Colonic mucosa (tissue), 4 donors: ENCODE measurements around the gene HOXB4. TPM values are rescaled to one million over a fixed set of nuclear protein-coding genes. Genes with fewer than 3 reads are reported as not detected.

Source experiments
- DNase-seq: peaks from one replicate; pipeline ENCODE4 v3.0.0-alpha.2; 2020
- H3K27ac ChIP-seq: fragments of 200-600 bp; one replicate; pipeline ENCODE4 v1.8.0; 2021
- H3K27me3 ChIP-seq: fragments of 200-600 bp; one replicate; pipeline ENCODE4 v1.8.0; 2021
- H3K36me3 ChIP-seq: fragments of 200-600 bp; one replicate; pipeline ENCODE4 v1.8.0; 2021
- H3K4me1 ChIP-seq: fragments of 200-600 bp; one replicate; pipeline ENCODE4 v1.8.0; 2021; ENCODE audit warnings: mild to moderate bottlenecking
- H3K4me3 ChIP-seq: fragments of 200-600 bp; one replicate; pipeline ENCODE4 v1.8.0; 2021
- H3K9ac ChIP-seq, 2 donors: one replicate each; pipeline ENCODE4 v1.7.0; 2013; ENCODE audit warnings: control low read depth in 2 of 2, low read depth in 2 of 2, low read length in 2 of 2
- H3K9me3 ChIP-seq: fragments of 200-600 bp; one replicate; pipeline ENCODE4 v1.8.0; 2021
- intact Hi-C: fragments of 100-400 bp; cut with DNase I; formaldehyde crosslinking; loops from one replicate; pipeline ENCODE4 v1.14.1; 2022
- total RNA-seq, 2 donors: library from RNA; stranded (reverse); fragmentation: NEBNext Ultra II Directional in 1 of 2; extraction: Animal tissue kit (Norgen Biotek cat#: 25700) in 1 of 2; gene quantifications; one replicate each; pipeline ENCODE4 v1.2.1, GENCODE V29; 2021
- TF ChIP-seq, protein P1 (sequence below): fragments of 200-600 bp; IDR thresholded peaks from one replicate; pipeline ENCODE4 v1.8.0; 2022; ENCODE audit warnings: antibody characterized with exemption, mild to moderate bottlenecking
- donor health status: healthy.
- donor health status: DM: no; HTN: no; CAD: no.
- donor health status: DM: no; HTN: no; CAD: no.

HOXB4 gene
- total RNA-seq, 2 donors from 2014 or later, result 2.5 to 4.7 TPM

DNA sequence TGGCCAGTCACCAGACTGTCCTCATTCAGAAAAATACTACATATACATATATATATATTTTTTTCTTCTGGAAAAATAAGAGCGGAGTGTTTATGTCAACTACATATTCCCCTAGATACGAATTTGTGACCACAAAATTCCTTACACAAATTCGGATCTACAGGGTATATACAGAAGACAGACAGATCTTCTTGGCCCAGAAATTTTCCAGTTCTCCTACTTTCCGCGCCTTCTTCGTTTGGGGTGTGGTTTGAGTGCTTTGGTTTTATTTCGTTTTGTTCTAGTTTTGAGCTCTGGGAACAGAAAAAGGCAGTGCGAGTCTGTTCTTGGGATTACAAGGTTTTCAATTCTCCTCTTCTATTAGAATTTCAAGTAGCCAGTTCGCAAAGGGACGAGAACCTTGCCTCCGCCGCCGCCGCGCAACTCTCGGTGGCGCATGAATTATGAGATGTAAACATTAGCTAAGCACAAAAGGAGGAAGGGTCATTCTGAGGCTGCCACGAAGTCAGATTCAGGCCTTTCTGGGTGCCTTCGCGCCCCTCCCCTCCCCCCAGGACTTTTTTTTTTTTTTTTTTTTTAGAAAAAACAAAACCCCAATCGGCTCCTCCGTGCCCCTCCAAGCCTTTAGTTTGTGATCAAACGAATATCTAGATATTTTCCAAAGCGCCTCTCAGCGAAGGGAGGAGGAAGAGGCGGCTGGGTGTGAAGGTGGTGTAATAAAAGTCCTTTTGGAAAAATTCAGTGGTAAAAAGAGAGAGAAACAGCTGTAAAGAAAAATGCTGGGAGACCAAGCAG, 1.8 kb upstream of the HOXB4 start:
- Histone ChIP-seq H3K4me3 (no peak overlapping the region), H3K4me1 (peaks cover 23% of the 10 kb centered on the region), H3K9ac (peak overlapping the region; percentile 13 to 67), H3K27ac (peak overlapping the region; percentile 70), H3K27me3 (peaks cover 3% of the 10 kb centered on the region), H3K9me3 (no peaks in the 10 kb centered on the region), H3K36me3 (no peaks in the 10 kb centered on the region)
- DNase-seq, result no peak
- intact Hi-C loops, result no loop called here
- TF ChIP-seq, protein P1, sequence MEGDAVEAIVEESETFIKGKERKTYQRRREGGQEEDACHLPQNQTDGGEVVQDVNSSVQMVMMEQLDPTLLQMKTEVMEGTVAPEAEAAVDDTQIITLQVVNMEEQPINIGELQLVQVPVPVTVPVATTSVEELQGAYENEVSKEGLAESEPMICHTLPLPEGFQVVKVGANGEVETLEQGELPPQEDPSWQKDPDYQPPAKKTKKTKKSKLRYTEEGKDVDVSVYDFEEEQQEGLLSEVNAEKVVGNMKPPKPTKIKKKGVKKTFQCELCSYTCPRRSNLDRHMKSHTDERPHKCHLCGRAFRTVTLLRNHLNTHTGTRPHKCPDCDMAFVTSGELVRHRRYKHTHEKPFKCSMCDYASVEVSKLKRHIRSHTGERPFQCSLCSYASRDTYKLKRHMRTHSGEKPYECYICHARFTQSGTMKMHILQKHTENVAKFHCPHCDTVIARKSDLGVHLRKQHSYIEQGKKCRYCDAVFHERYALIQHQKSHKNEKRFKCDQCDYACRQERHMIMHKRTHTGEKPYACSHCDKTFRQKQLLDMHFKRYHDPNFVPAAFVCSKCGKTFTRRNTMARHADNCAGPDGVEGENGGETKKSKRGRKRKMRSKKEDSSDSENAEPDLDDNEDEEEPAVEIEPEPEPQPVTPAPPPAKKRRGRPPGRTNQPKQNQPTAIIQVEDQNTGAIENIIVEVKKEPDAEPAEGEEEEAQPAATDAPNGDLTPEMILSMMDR, result no peak

DNA sequence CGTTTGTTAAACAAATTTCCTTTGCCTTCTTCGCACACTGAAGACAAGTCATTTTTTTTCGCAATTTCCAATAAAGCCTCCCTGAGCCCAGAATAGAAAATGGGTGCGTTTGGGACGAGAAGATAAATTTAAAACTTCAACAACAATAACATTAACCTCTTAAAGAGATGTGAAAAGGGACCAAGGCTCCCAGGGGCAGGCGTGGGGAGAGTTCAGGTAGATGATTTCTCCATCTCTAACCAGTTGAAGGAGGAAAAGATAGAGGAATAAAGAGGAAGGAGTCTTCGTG, 1.3 kb upstream of the HOXB4 start:
- intact Hi-C loops, result no loop called here
- Histone ChIP-seq H3K27me3 (peaks cover 3% of the 10 kb centered on the region), H3K9me3 (no peaks in the 10 kb centered on the region), H3K9ac (peak overlapping the region; percentile 13 to 81), H3K27ac (peak overlapping the region; percentile 70), H3K36me3 (no peaks in the 10 kb centered on the region), H3K4me3 (no peak overlapping the region), H3K4me1 (peaks cover 22% of the 10 kb centered on the region)
- TF ChIP-seq, protein P1, result no peak
- DNase-seq, result no peak

DNA sequence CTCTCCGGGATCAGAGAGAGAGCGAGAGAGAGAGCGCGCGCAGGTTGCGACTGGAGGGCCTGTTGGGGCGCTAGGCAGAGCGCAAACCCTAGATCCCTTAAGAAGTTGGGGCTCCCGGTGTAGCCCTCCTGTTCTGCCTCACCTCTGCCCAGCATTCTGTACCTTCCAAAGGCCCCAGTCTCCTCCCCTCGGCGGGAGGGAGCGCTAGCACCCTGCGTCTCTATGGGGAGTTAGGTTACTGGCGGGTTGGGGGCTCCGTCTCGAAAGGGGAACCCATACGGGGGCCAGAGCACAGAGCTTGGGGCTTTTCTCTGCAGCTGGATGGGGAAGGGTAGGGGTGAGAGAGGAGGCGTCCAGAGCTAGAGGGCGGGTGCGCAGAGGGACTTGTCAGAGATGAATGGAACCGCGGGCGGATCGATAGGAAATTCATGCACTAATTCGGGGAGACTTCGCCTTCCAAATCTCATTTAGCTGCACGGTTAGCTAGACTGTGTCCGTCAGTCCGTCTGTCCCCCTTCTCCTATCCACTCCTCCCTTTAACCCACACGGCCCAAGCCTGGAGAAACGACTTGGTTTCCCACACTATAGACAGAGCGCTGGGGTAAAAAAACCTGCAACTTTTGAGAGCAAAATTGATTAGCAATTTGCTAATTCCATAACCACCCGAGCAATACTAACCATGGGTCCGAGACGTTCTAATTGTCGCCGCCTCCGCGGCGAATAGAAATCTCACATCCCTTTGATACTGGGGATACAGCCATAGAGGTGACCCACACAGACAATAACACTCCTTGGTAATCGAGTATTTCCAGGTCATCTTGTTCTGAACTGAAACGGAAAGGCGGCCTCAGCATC, 693 bp upstream of the HOXB4 start:
- intact Hi-C loops, result no loop called here
- Histone ChIP-seq H3K27ac (peak overlapping the region; percentile 70), H3K9ac (peak overlapping the region; percentile 71 to 81), H3K4me1 (peaks cover 22% of the 10 kb centered on the region), H3K27me3 (peaks cover 3% of the 10 kb centered on the region), H3K4me3 (peak overlapping the region; percentile 35), H3K36me3 (no peaks in the 10 kb centered on the region), H3K9me3 (no peaks in the 10 kb centered on the region)
- TF ChIP-seq, protein P1, result no peak
- DNase-seq, result no peak

DNA sequence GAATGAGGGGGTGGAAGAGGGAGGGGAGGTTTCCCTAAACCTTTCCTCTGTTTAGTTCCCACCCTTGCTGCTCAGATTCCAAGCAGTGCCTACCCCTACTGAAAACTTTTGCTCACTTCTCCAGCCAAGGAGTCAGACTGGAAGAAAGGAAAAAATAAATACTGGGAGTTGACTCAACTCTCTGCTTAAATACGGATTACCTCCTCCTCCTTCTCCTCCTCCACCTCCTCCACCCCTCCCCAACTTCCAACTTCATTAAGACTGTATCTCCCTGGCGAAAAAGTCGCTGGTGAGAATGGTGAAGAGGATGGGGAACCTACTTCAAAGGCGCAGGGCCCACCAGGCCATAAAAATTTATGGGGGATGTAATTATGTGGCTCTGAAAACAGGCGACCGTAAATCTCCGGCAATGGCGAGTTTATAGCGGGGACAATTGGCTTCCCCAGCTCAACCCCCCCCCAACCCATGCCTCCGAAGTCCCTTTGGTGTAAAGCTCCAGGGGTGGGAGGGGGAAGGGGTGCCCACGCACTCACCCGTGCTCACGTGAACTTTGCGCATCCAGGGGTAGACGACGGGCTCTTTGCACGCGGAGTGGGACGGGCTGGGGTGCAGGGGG, 712 bp downstream of the HOXB4 start:
- intact Hi-C loops, result no loop called here
- H3K27ac ChIP-seq, result peak overlapping the region; percentile 70
- TF ChIP-seq, protein P1, result no peak
- peak overlapping the region; percentile 35 for H3K4me3 ChIP-seq
- peaks cover 22% of the 10 kb centered on the region for H3K4me1 ChIP-seq
- peak overlapping the region; percentile 66 to 76 for H3K9ac ChIP-seq
- no peaks in the 10 kb centered on the region for H3K9me3 ChIP-seq
- peaks cover 3% of the 10 kb centered on the region for H3K27me3 ChIP-seq
- peak; percentile 63 for DNase-seq
- H3K36me3 ChIP-seq, result no peaks in the 10 kb centered on the region

DNA sequence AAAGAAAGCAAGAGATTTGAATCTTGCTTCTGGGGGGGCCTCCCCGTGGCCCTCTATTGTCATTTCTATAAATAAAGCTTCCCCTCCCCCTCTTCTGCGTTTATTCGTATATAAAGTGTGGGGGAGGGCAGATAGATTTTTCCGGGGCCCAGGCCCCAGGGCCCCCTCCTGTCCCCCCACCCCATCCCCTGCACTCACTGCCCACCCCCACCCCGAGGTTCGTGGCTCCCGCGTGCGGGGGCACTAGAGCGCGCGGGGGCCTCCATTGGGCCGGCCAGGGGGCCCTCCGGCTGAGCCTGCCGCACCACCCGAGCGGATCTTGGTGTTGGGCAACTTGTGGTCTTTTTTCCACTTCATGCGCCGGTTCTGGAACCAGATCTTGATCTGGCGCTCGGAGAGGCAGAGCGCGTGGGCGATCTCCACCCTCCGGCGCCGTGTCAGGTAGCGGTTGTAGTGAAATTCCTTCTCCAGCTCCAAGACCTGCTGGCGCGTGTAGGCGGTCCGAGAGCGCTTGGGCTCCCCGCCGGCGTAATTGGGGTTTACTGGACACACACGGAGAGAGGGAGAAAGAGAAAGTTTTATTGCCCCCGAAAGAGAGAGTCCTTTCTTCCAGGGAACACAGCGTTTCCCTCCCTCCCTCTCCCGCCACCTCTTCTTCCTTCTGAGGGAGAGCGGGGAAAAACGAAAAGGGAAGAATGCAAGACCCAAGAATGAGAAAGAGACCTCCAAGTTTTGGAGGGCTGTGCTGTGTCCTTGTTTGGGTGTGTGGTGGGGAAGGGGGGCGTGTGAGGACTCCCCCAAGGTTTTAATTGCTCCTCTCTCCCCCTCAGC, 1.5 kb downstream of the HOXB4 start:
- peak overlapping the region; percentile 35 for H3K4me3 ChIP-seq
- H3K27ac ChIP-seq, result peak overlapping the region; percentile 70
- H3K27me3 ChIP-seq, result no peaks in the 10 kb centered on the region
- DNase-seq, result no peak
- intact Hi-C loops, result no loop called here
- TF ChIP-seq, protein P1, result no peak
- peak overlapping the region; percentile 66 to 76 for H3K9ac ChIP-seq
- H3K9me3 ChIP-seq, result no peaks in the 10 kb centered on the region
- peaks cover 22% of the 10 kb centered on the region for H3K4me1 ChIP-seq
- no peaks in the 10 kb centered on the region for H3K36me3 ChIP-seq
